H1 (cell line): ENCODE measurements around the gene VSIG2.

ENCODE experiments used
- CEBPB ChIP-seq: IDR thresholded peaks from 2 replicates; pipeline ENCODE4 v1.6.1; 2012; ENCODE audit warnings: low read depth, low read length
- CTCF ChIP-seq, 3 experiments: IDR thresholded peaks; 1 replicate in 2 of 3; 2 replicates in 1 of 3; pipeline versions ENCODE4 v1.5.1 to v1.6.1; 2011; ENCODE audit warnings: low read length in 3 of 3, mild to moderate bottlenecking in 3 of 3, inconsistent platforms in 2 of 3, low read depth in 1 of 3, moderate library complexity in 1 of 3; ENCODE audit not compliant: insufficient read depth in 1 of 3; ENCODE audit errors: control extremely low read depth in 1 of 3
- JUN ChIP-seq: IDR thresholded peaks from 2 replicates; pipeline ENCODE4 v1.6.1; 2011; ENCODE audit warnings: low read depth, mild to moderate bottlenecking, improper control_type of control experiment, low read length
- NANOG ChIP-seq: IDR thresholded peaks from 2 replicates; pipeline ENCODE4 v1.6.1; 2011; ENCODE audit warnings: low read length, low read depth, mild to moderate bottlenecking, inconsistent platforms; ENCODE audit not compliant: insufficient read depth, poor library complexity, severe bottlenecking
- POLR2AphosphoS5 ChIP-seq: IDR thresholded peaks from 2 replicates; pipeline ENCODE4 v1.6.1; 2011; ENCODE audit warnings: low read depth, low read length
- RXRA ChIP-seq: IDR thresholded peaks from 2 replicates; pipeline ENCODE4 v1.6.1; 2011; ENCODE audit warnings: low read depth, mild to moderate bottlenecking, low read length, moderate library complexity; ENCODE audit not compliant: insufficient read depth

- TF ChIP-seq POLR2AphosphoS5 (no peak), JUN (no peak), NANOG (no peak), CTCF (IDR thresholded peaks at IDR 0.05; ENCODE audit: control extremely low read depth in 1 of 3, insufficient read depth in 1 of 3, low read depth in 1 of 3, low read length in 3 of 3) (no peak), CEBPB (no peak), RXRA (no peak)
Measured at GRCh38 chr11:124791626-124792341, 39.7 kb upstream of the VSIG2 start.
